Naive thymus-derived CD8-positive, alpha-beta T cell (primary cell): Measurements from ENCODE around the gene ZNF226. TPM values are rescaled to one million over a fixed set of nuclear protein-coding genes. Genes with fewer than 3 reads are reported as not detected.
A peak's percentile ranks its signal among the peaks of the same experiment; 100 is the strongest.
"Not testable (repeated sequence)": the region's sequence is repeated elsewhere in the genome, so short reads cannot be mapped to it uniquely, and the experiment has no call there.

Source experiments
- ATAC-seq, 2 donors: fragments of 150-1000 bp; cut with Tn5 transposase in 1 of 2; sonication (Bioruptor Pico), chemical (Tn5 transposase) in 1 of 2; 1 replicate in 1 of 2; 2 replicates in 1 of 2; pipeline ENCODE4 v1.10.0; 2021; ENCODE audit warnings: mild to moderate bottlenecking in 2 of 2, moderate library complexity in 2 of 2
- POLR2A ChIA-PET: fragments of 350-600 bp; sonication (Branson Sonifier 250); formaldehyde crosslinking; loops from one replicate; lab custom pipeline; 2021; ENCODE audit warnings: antibody characterized with exemption; lab: Charles Lee
- DNase-seq, 10 donors: peaks; one replicate each; pipeline versions ENCODE4 v3.0.0 to v3.0.0-alpha.2; 2020 to 2022
- H3K27ac Mint-ChIP-seq, 10 donors: one replicate each; pipeline ENCODE4 v1.8.0; 2020 to 2022; ENCODE audit warnings: mild to moderate bottlenecking in 10 of 10, mixed read lengths in 10 of 10, moderate library complexity in 4 of 10, inconsistent platforms in 1 of 10
- H3K27me3 Mint-ChIP-seq, 5 donors: one replicate each; pipeline ENCODE4 v1.8.0; 2021 to 2022; ENCODE audit warnings: mixed read lengths in 5 of 5
- H3K36me3 Mint-ChIP-seq, 3 donors: one replicate each; pipeline ENCODE4 v1.8.0; 2020 to 2022; ENCODE audit warnings: mixed read lengths in 3 of 3, mild to moderate bottlenecking in 2 of 3, inconsistent platforms in 1 of 3
- H3K4me1 Mint-ChIP-seq, 4 donors: one replicate each; pipeline ENCODE4 v1.8.0; 2021 to 2022; ENCODE audit warnings: mixed read lengths in 4 of 4
- H3K4me3 Mint-ChIP-seq, 10 donors: one replicate each; pipeline ENCODE4 v1.8.0; 2020 to 2022; ENCODE audit warnings: mild to moderate bottlenecking in 10 of 10, mixed read lengths in 10 of 10, moderate library complexity in 6 of 10, inconsistent platforms in 1 of 10
- H3K9me3 Mint-ChIP-seq, 9 donors: one replicate each; pipeline ENCODE4 v1.8.0; 2020 to 2022; ENCODE audit warnings: mixed read lengths in 9 of 9, mild to moderate bottlenecking in 3 of 9, inconsistent platforms in 1 of 9, moderate library complexity in 1 of 9
- polyA plus RNA-seq, 3 donors: library from polyadenylated mRNA; unstranded; fragments of 300-500 nt; fragmentation: Illumina TruSeq; gene quantifications; one replicate each; pipeline ENCODE4 v1.2.3, GENCODE V29; 2021
- total RNA-seq, 8 experiments: library from RNA in 2 of 8; stranded (reverse) in 2 of 8; gene quantifications; one replicate each; pipeline ENCODE4 v1.2.3 and lab custom pipeline; 2021 to 2026

Gene ZNF226
- total and polyA plus RNA-seq, 5 experiments from 2014 or later = 19.7 to 56.8 (median 23.7) TPM

GRCh38 chr19:44176590-44176989, 11.7 kb downstream of the ZNF226 start:
- H3K4me1 Mint-ChIP-seq = no peaks in the 10 kb centered on the region
- POLR2A ChIA-PET = no interaction called here
- H3K9me3 Mint-ChIP-seq = peaks cover 18 to 98% (median 68%) of the 10 kb centered on the region in 9 donors
- H3K36me3 Mint-ChIP-seq = peaks cover 59 to 77% (median 69%) of the 10 kb centered on the region in 3 donors
- no peaks in the 10 kb centered on the region for H3K27me3 Mint-ChIP-seq
- DNase-seq (no peak), ATAC-seq (no peak)
- no peak overlapping the region for H3K27ac Mint-ChIP-seq
- no peak overlapping the region for H3K4me3 Mint-ChIP-seq

DNA sequence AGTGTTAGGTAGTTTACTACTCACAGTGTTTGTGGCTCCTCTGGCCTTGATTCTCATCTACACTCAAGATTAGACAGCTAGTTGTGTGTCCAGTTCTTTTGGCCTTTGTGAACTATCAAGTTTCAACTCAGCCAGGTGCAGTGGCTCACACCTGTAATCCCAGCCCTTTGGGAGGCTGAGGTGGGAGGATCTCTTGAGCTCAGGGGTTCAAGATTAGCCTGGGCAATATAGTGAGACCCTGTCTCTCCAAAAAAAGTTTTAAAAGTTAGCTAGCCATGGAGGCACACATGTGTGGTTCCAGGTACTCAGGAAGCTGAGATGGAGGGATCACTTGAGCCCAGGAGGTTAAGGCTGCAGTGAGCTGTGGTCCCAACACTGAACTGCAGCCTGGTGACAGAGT, 16.1 kb downstream of the ZNF226 start:
- POLR2A ChIA-PET = no interaction called here
- H3K27me3 Mint-ChIP-seq = no peaks in the 10 kb centered on the region

DNA sequence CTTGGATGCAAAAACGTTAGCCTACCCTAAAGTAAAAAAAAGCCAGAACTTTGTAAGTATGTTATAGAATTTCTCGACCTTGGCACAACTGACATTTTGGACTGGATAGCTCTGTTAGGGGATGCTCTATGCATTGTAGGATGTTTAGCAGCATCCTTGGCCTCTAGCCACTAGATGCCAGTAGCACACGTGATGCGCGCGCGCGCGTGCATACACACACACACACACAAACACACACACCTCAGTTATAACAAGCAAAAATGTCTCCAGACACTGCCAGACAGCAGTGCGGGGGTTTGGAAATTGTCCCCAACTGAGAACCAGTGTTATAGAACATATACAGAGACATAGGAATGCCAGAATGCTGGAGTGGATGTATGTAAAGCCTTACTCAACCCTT, 17.2 kb downstream of the ZNF226 start:
- H3K27ac Mint-ChIP-seq = no peak overlapping the region
- H3K27me3 Mint-ChIP-seq = no peaks in the 10 kb centered on the region
- peaks cover 3 to 48% (median 40%) of the 10 kb centered on the region in 3 donors for H3K36me3 Mint-ChIP-seq
- peaks cover 20 to 94% (median 60%) of the 10 kb centered on the region in 9 donors for H3K9me3 Mint-ChIP-seq
- POLR2A ChIA-PET = no interaction called here
- H3K4me1 Mint-ChIP-seq = no peaks in the 10 kb centered on the region
- ATAC-seq = no peak
- no peak for DNase-seq
- no peak overlapping the region for H3K4me3 Mint-ChIP-seq

More for the DNA sequence above, 16.1 kb downstream of the ZNF226 start:
- H3K4me1 Mint-ChIP-seq = no peaks in the 10 kb centered on the region
- H3K36me3 Mint-ChIP-seq = peaks cover 15 to 54% (median 52%) of the 10 kb centered on the region in 3 donors
- H3K27ac Mint-ChIP-seq = no peak overlapping the region
- H3K4me3 Mint-ChIP-seq = no peak overlapping the region
- DNase-seq (no peak), ATAC-seq (no peak)
- H3K9me3 Mint-ChIP-seq = peaks cover 25 to 94% (median 66%) of the 10 kb centered on the region in 9 donors

- peaks cover 0 to 10% (median 0%) of the 10 kb centered on the region in 5 donors for H3K27me3 Mint-ChIP-seq
- H3K9me3 Mint-ChIP-seq = peaks cover 30 to 81% (median 58%) of the 10 kb centered on the region in 9 donors
- ATAC-seq (no peak), DNase-seq (no peak)
- POLR2A ChIA-PET = no interaction called here
- no peaks in the 10 kb centered on the region for H3K4me1 Mint-ChIP-seq
- H3K27ac Mint-ChIP-seq = no peak overlapping the region
- H3K4me3 Mint-ChIP-seq = no peak overlapping the region
- H3K36me3 Mint-ChIP-seq = peaks cover 0 to 62% (median 48%) of the 10 kb centered on the region in 3 donors
Measured at GRCh38 chr19:44190020-44190419, 25.1 kb downstream of the ZNF226 start.

DNA sequence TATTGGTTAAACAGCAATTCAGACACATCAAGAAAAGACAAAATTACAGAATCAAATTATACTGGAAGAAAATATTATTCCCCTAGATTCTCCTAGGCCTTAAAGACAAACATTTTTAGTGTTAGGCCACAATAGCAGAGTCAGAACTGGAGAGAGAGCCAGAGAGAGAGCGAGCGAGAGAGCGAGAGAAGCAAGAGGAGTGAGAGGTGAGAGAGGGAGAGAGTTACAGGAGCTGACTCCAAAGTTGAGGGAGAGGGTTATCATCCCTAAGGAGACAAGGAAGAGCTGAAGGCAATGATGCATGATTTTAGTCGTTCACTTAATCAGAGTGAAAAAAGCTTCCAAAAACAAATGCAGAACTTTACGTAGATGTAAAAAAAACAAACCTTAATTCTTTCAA, 27.2 kb downstream of the ZNF226 start:
- no peaks in the 10 kb centered on the region for H3K4me1 Mint-ChIP-seq
- POLR2A ChIA-PET = no interaction called here
- peaks cover 0 to 69% (median 61%) of the 10 kb centered on the region in 3 donors for H3K36me3 Mint-ChIP-seq
- peaks cover 0 to 15% (median 0%) of the 10 kb centered on the region in 5 donors for H3K27me3 Mint-ChIP-seq
- no peak overlapping the region for H3K27ac Mint-ChIP-seq
- ATAC-seq (no peak), DNase-seq (no peak)
- no peak overlapping the region for H3K4me3 Mint-ChIP-seq
- H3K9me3 Mint-ChIP-seq = peaks cover 31 to 81% (median 61%) of the 10 kb centered on the region in 9 donors

DNA sequence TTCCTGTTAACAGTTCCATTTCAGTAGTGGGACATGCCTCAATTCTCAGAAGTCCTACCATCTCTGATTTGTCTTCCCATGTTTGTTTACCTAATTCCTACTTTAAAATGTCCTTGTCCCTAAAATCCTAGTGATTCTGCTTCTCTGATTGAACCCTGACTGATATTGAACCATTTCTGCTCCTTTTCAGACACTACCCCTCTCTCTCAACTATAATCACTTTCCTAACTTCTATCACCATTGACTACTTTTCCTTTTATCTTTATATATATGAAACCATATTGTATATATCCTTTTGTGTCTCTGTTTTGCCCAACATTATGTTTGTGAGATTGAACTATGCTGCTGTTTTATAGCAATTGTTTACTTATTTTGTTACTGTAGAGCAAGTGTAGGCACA, 31.9 kb downstream of the ZNF226 start:
- POLR2A ChIA-PET = no interaction called here
- no peak overlapping the region for H3K27ac Mint-ChIP-seq
- peaks cover 8 to 76% (median 43%) of the 10 kb centered on the region in 9 donors for H3K9me3 Mint-ChIP-seq
- peaks cover 2 to 44% (median 44%) of the 10 kb centered on the region in 3 donors for H3K36me3 Mint-ChIP-seq
- no peaks in the 10 kb centered on the region for H3K4me1 Mint-ChIP-seq
- DNase-seq = no peak
- H3K4me3 Mint-ChIP-seq = no peak overlapping the region
- H3K27me3 Mint-ChIP-seq = peaks cover 0 to 17% (median 2%) of the 10 kb centered on the region in 5 donors
- no peak for ATAC-seq

DNA sequence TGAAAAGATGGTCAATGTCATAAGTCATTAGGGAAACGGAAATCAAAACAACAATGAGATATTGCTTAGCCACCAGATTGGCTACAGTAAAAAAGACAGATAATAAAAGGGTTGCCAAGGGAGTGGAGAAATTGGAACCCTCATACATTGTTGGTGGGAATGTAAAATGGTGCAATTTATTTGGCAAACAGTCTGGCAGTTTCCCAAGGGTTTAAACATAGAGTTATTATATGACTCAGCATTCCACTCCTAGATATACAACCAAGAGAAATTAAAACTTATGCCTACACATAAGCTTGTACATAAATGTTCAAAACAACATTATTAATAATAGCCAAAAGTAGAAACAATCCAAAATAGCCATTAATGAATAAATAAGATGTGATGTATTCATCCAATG, 37.6 kb downstream of the ZNF226 start:
- POLR2A ChIA-PET = no interaction called here
- peaks cover 8 to 64% (median 32%) of the 10 kb centered on the region in 9 donors for H3K9me3 Mint-ChIP-seq

GRCh38 chr19:44202974-44203373, 38.1 kb downstream of the ZNF226 start:
- ATAC-seq (no peak), DNase-seq (no peak)
- POLR2A ChIA-PET = no interaction called here
- peaks cover 9 to 62% (median 30%) of the 10 kb centered on the region in 9 donors for H3K9me3 Mint-ChIP-seq
- no peak overlapping the region for H3K27ac Mint-ChIP-seq
- H3K4me3 Mint-ChIP-seq = no peak overlapping the region
- peaks cover 3 to 11% (median 8%) of the 10 kb centered on the region in 4 donors for H3K4me1 Mint-ChIP-seq
- peaks cover 10 to 25% (median 14%) of the 10 kb centered on the region in 5 donors for H3K27me3 Mint-ChIP-seq
- H3K36me3 Mint-ChIP-seq = peaks cover 2 to 31% (median 17%) of the 10 kb centered on the region in 3 donors

More for the DNA sequence above, 37.6 kb downstream of the ZNF226 start:
- Mint-ChIP-seq H3K36me3 (peaks cover 2 to 33% (median 19%) of the 10 kb centered on the region in 3 donors), H3K4me1 (peaks cover 3 to 6% (median 5%) of the 10 kb centered on the region in 4 donors), H3K4me3 (no peak overlapping the region), H3K27me3 (peaks cover 10 to 25% (median 14%) of the 10 kb centered on the region in 5 donors), H3K27ac (no peak overlapping the region)
- ATAC-seq = no peak
- no peak for DNase-seq

- peaks cover 10 to 25% (median 14%) of the 10 kb centered on the region in 5 donors for H3K27me3 Mint-ChIP-seq
- peaks cover 9 to 55% (median 34%) of the 10 kb centered on the region in 9 donors for H3K9me3 Mint-ChIP-seq
- ATAC-seq, DNase-seq, POLR2A ChIA-PET, H3K4me3 Mint-ChIP-seq, H3K27ac Mint-ChIP-seq: not testable (repeated sequence)
- H3K4me1 Mint-ChIP-seq = peaks cover 3 to 12% (median 10%) of the 10 kb centered on the region in 4 donors
- H3K36me3 Mint-ChIP-seq = peaks cover 0 to 29% (median 17%) of the 10 kb centered on the region in 3 donors
Measured at GRCh38 chr19:44203877-44204276, 39.0 kb downstream of the ZNF226 start.

DNA sequence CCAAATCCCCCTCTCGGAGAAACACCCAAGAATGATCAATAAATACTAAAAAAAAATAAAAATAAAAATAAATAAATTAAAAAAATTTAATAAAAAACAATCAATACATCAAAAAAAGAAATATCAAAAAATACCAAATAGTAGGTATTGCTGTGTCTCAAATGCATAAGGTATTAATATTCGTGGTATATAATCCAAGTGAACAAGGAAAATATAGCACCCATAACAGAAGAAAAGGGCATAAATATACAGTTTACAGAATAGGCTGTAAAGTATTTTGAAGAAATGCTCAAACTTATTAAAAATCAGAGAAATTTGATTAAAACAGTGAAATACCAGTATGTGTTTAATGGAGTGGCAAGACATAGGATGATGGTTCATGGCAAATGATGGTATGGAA, 39.9 kb downstream of the ZNF226 start:
- POLR2A ChIA-PET = no interaction called here
- Mint-ChIP-seq H3K27ac (no peak overlapping the region), H3K4me1 (peaks cover 3 to 12% (median 10%) of the 10 kb centered on the region in 4 donors), H3K36me3 (peaks cover 0 to 26% (median 17%) of the 10 kb centered on the region in 3 donors), H3K27me3 (peaks cover 10 to 25% (median 12%) of the 10 kb centered on the region in 5 donors), H3K9me3 (peaks cover 9 to 53% (median 34%) of the 10 kb centered on the region in 9 donors), H3K4me3 (no peak overlapping the region)
- ATAC-seq (no peak), DNase-seq (no peak)

- peaks cover 6 to 16% (median 9%) of the 10 kb centered on the region in 5 donors for H3K27me3 Mint-ChIP-seq
- peak; percentile 90 for ATAC-seq
- H3K4me3 Mint-ChIP-seq = peak overlapping the region; percentile 86 to 96 (median 90)
- H3K4me1 Mint-ChIP-seq = peaks cover 3 to 12% (median 10%) of the 10 kb centered on the region in 4 donors
- H3K36me3 Mint-ChIP-seq = peaks cover 0 to 19% (median 12%) of the 10 kb centered on the region in 3 donors
- peak; percentile 53 to 88 (median 73) for DNase-seq
- POLR2A ChIA-PET = interaction anchor here (0.7 to 1.6 kb wide), 7 partner anchors 9 to 293 kb away, joined by 3 to 8 read pairs (median 3); partner anchors contain the start of genes ZNF180, ZNF221, ZNF226 and ZNF235
- H3K27ac Mint-ChIP-seq = peak overlapping the region; percentile 76 to 96 (median 89)
- H3K9me3 Mint-ChIP-seq = peaks cover 8 to 40% (median 30%) of the 10 kb centered on the region in 9 donors
Measured at GRCh38 chr19:44207126-44207803, 42.4 kb downstream of the ZNF226 start.

- POLR2A ChIA-PET = interaction anchor here (0.6 to 1.9 kb wide), 15 partner anchors 47 to 1253 kb away, joined by 3 to 23 read pairs (median 3); partner anchors contain the start of genes ZNF180, ZNF221, ZNF223 and ZNF226
- ATAC-seq (peak; percentile 97 to 98), DNase-seq (peak; percentile 60 to 84 (median 76))
- peak within 1 kb of the TSS; percentile 92 to 100 (median 96) for H3K4me3 Mint-ChIP-seq
- peaks cover 9 to 36% (median 31%) of the 10 kb centered on the region in 4 donors for H3K4me1 Mint-ChIP-seq
- peak within 1 kb of the TSS; percentile 90 to 99 (median 96) for H3K27ac Mint-ChIP-seq
- H3K36me3 Mint-ChIP-seq = peaks cover 8 to 33% (median 28%) of the 10 kb centered on the region in 3 donors
- peaks cover under 1 to 23% (median 5%) of the 10 kb centered on the region in 9 donors for H3K9me3 Mint-ChIP-seq
- no peaks in the 10 kb centered on the region for H3K27me3 Mint-ChIP-seq
Measured at GRCh38 chr19:44212250-44212865, 47.5 kb downstream of the ZNF226 start, which contains the start of gene ZNF227. Gene ZNF227, plus strand, starts transcription at chr19:44212532. Its CDS starts 5,261 bp downstream, at chr19:44217793.
